Dendritic cell treated with granulocyte-macrophage colony-stimulating factor and Interleukin-4, amounts not matched to agents 40 ng/mL and 50 ng/mL, for 4 days (primary cell): Measurements from ENCODE around the gene CYP2W1.

Experiments
- H3K27ac Mint-ChIP-seq: one replicate; pipeline ENCODE4 v1.8.0; 2022; ENCODE audit warnings: mild to moderate bottlenecking, mixed read lengths
- H3K27me3 Mint-ChIP-seq: one replicate; pipeline ENCODE4 v1.8.0; 2022; ENCODE audit warnings: mild to moderate bottlenecking, mixed read lengths
- H3K36me3 Mint-ChIP-seq: one replicate; pipeline ENCODE4 v1.8.0; 2022; ENCODE audit warnings: low read depth, mixed read lengths
- H3K4me1 Mint-ChIP-seq: one replicate; pipeline ENCODE4 v1.8.0; 2022; ENCODE audit warnings: low read depth, mixed read lengths
- H3K4me3 Mint-ChIP-seq: one replicate; pipeline ENCODE4 v1.8.0; 2022; ENCODE audit warnings: mild to moderate bottlenecking, moderate library complexity, mixed read lengths
- H3K9me3 Mint-ChIP-seq: one replicate; pipeline ENCODE4 v1.8.0; 2022; ENCODE audit warnings: mixed read lengths
- intact Hi-C: fragments of 100-400 bp; cut with micrococcal nuclease; formaldehyde crosslinking; loops from one replicate; pipeline ENCODE4 v1.15.0; 2022

Gene CYP2W1

GRCh38 chr7:988963-989529 is 6.1 kb downstream of the CYP2W1 start:
- intact Hi-C loops = no loop called here
- peaks cover 10% of the 10 kb centered on the region for H3K4me1 Mint-ChIP-seq
- H3K27me3 Mint-ChIP-seq = peaks cover 64% of the 10 kb centered on the region
- H3K27ac Mint-ChIP-seq = no peak overlapping the region
- H3K4me3 Mint-ChIP-seq = no peak overlapping the region
- H3K9me3 Mint-ChIP-seq = no peaks in the 10 kb centered on the region
- H3K36me3 Mint-ChIP-seq = no peaks in the 10 kb centered on the region

GRCh38 chr7:990352-990932 is 7.5 kb downstream of the CYP2W1 start:
- intact Hi-C loops = no loop called here

GRCh38 chr7:990933-991728 is 8.2 kb downstream of the CYP2W1 start:
- H3K27ac Mint-ChIP-seq = no peak overlapping the region
- no peaks in the 10 kb centered on the region for H3K9me3 Mint-ChIP-seq

More at GRCh38 chr7:990352-990932, 7.5 kb downstream of the CYP2W1 start:
- H3K4me3 Mint-ChIP-seq = no peak overlapping the region
- H3K4me1 Mint-ChIP-seq = peaks cover 10% of the 10 kb centered on the region
- no peaks in the 10 kb centered on the region for H3K9me3 Mint-ChIP-seq
- H3K36me3 Mint-ChIP-seq = peaks cover 4% of the 10 kb centered on the region
- no peak overlapping the region for H3K27ac Mint-ChIP-seq
- peaks cover 64% of the 10 kb centered on the region for H3K27me3 Mint-ChIP-seq

GRCh38 chr7:991729-992656 is 9.0 kb downstream of the CYP2W1 start:
- peaks cover 15% of the 10 kb centered on the region for H3K36me3 Mint-ChIP-seq
- intact Hi-C loops = loop anchor here (2.0 kb wide), 1 partner anchor 153 kb away; no protein-coding TSS in a partner anchor
- no peak overlapping the region for H3K27ac Mint-ChIP-seq
- no peak overlapping the region for H3K4me3 Mint-ChIP-seq
- no peaks in the 10 kb centered on the region for H3K9me3 Mint-ChIP-seq
- peaks cover 49% of the 10 kb centered on the region for H3K27me3 Mint-ChIP-seq
- H3K4me1 Mint-ChIP-seq = peaks cover 15% of the 10 kb centered on the region

More at GRCh38 chr7:990933-991728, 8.2 kb downstream of the CYP2W1 start:
- intact Hi-C loops = no loop called here
- peaks cover 57% of the 10 kb centered on the region for H3K27me3 Mint-ChIP-seq
- H3K4me3 Mint-ChIP-seq = no peak overlapping the region
- H3K36me3 Mint-ChIP-seq = peaks cover 10% of the 10 kb centered on the region
- H3K4me1 Mint-ChIP-seq = peaks cover 10% of the 10 kb centered on the region

- Mint-ChIP-seq H3K4me3 (no peak overlapping the region), H3K27me3 (peaks cover 42% of the 10 kb centered on the region), H3K4me1 (peaks cover 17% of the 10 kb centered on the region), H3K36me3 (peaks cover 25% of the 10 kb centered on the region), H3K9me3 (no peaks in the 10 kb centered on the region), H3K27ac (no peak overlapping the region)
- intact Hi-C loops = loop anchor here (1.0 to 2.0 kb wide), 2 partner anchors 72 to 152 kb away; no protein-coding TSS in a partner anchor
Measured at GRCh38 chr7:992709-993607, 10.0 kb downstream of the CYP2W1 start.

- intact Hi-C loops = no loop called here
- Mint-ChIP-seq H3K9me3 (no peaks in the 10 kb centered on the region), H3K27ac (no peak overlapping the region)
Measured at GRCh38 chr7:994592-995308, 11.8 kb downstream of the CYP2W1 start.

GRCh38 chr7:995571-995970 is 12.6 kb downstream of the CYP2W1 start:
- Mint-ChIP-seq H3K4me3 (no peak overlapping the region), H3K4me1 (peaks cover 17% of the 10 kb centered on the region), H3K36me3 (peaks cover 51% of the 10 kb centered on the region), H3K9me3 (no peaks in the 10 kb centered on the region), H3K27ac (no peak overlapping the region), H3K27me3 (peaks cover 24% of the 10 kb centered on the region)
- intact Hi-C loops = no loop called here

More at GRCh38 chr7:994592-995308, 11.8 kb downstream of the CYP2W1 start:
- peaks cover 17% of the 10 kb centered on the region for H3K4me1 Mint-ChIP-seq
- peaks cover 27% of the 10 kb centered on the region for H3K27me3 Mint-ChIP-seq
- no peak overlapping the region for H3K4me3 Mint-ChIP-seq
- H3K36me3 Mint-ChIP-seq = peaks cover 43% of the 10 kb centered on the region

- Mint-ChIP-seq H3K27ac (no peak overlapping the region), H3K9me3 (no peaks in the 10 kb centered on the region), H3K4me1 (peaks cover 17% of the 10 kb centered on the region), H3K27me3 (peaks cover 24% of the 10 kb centered on the region), H3K36me3 (peaks cover 58% of the 10 kb centered on the region), H3K4me3 (no peak overlapping the region)
- intact Hi-C loops = no loop called here
Measured at GRCh38 chr7:996079-996872, 13.3 kb downstream of the CYP2W1 start.

- H3K9me3 Mint-ChIP-seq = no peaks in the 10 kb centered on the region
- intact Hi-C loops = no loop called here
- no peak overlapping the region for H3K27ac Mint-ChIP-seq
Measured at GRCh38 chr7:997404-998395, 14.7 kb downstream of the CYP2W1 start.

GRCh38 chr7:999149-999879 is 16.3 kb downstream of the CYP2W1 start:
- intact Hi-C loops = no loop called here
- no peak overlapping the region for H3K4me3 Mint-ChIP-seq
- H3K27me3 Mint-ChIP-seq = peaks cover 6% of the 10 kb centered on the region
- no peaks in the 10 kb centered on the region for H3K9me3 Mint-ChIP-seq
- H3K4me1 Mint-ChIP-seq = peaks cover 11% of the 10 kb centered on the region
- peaks cover 83% of the 10 kb centered on the region for H3K36me3 Mint-ChIP-seq
- no peak overlapping the region for H3K27ac Mint-ChIP-seq

More at GRCh38 chr7:997404-998395, 14.7 kb downstream of the CYP2W1 start:
- Mint-ChIP-seq H3K4me3 (no peak overlapping the region), H3K4me1 (peaks cover 17% of the 10 kb centered on the region), H3K27me3 (peaks cover 16% of the 10 kb centered on the region), H3K36me3 (peaks cover 72% of the 10 kb centered on the region)
